HEK293 (cell line): ENCODE measurements around the gene MRPL20.

ENCODE experiments used
- CTCF ChIA-PET: fragments of 350-600 bp; formaldehyde crosslinking; extraction: SDS; loops from one replicate; lab custom pipeline; 2021; ENCODE audit warnings: antibody characterized with exemption; lab: Yijun Ruan, JAX
- POLR2A ChIA-PET: fragments of 300-600 bp; formaldehyde crosslinking; extraction: SDS; loops from one replicate; lab custom pipeline; 2020; ENCODE audit warnings: antibody characterized with exemption, inconsistent platforms; lab: Yijun Ruan, JAX
- H3K27ac ChIP-seq: fragments of 200-500 bp; sonication (Bioruptor generic); 2 replicates; pipeline ENCODE4 v1.5.1; 2014; ENCODE audit warnings: low read depth, low read length, control low read depth, inconsistent platforms; ENCODE audit errors: extremely low read depth
- H3K36me3 ChIP-seq, 2 experiments: fragments of 200-500 bp in 1 of 2; sonication (Bioruptor generic) in 1 of 2; 1 replicate in 1 of 2; 2 replicates in 1 of 2; pipeline ENCODE4 v1.5.1; 2014 to 2017; ENCODE audit warnings: inconsistent platforms in 2 of 2, low read length in 2 of 2; ENCODE audit not compliant: control insufficient read depth in 2 of 2, insufficient read depth in 1 of 2
- H3K4me1 ChIP-seq: fragments of 200-500 bp; sonication (Bioruptor generic); 2 replicates; pipeline ENCODE4 v1.5.1; 2014; ENCODE audit warnings: mild to moderate bottlenecking, low read length, inconsistent platforms; ENCODE audit not compliant: control insufficient read depth, insufficient read depth
- H3K4me3 ChIP-seq: 2 replicates; pipeline ENCODE4 v1.5.1; 2011; ENCODE audit warnings: low read depth, mild to moderate bottlenecking, control low read depth, low read length, moderate library complexity
- H3K9me3 ChIP-seq: fragments of 200-500 bp; sonication (Bioruptor generic); 2 replicates; pipeline ENCODE4 v1.5.1; 2014; ENCODE audit warnings: low read depth, low read length, inconsistent platforms; ENCODE audit not compliant: control insufficient read depth, insufficient read depth
- ELK4 ChIP-seq: IDR thresholded peaks from 2 replicates; pipeline ENCODE4 v1.6.1; 2011; ENCODE audit warnings: mild to moderate bottlenecking, low read depth, low read length, borderline replicate concordance
- FEZF1 ChIP-seq: fragments of 450-650 bp; formaldehyde crosslinking; IDR thresholded peaks from 2 replicates; pipeline ENCODE4 v1.5.1; 2016; ENCODE audit warnings: missing biosample characterization, missing genetic modification characterization
- HOXC10 ChIP-seq: sonication (generic); formaldehyde crosslinking; IDR thresholded peaks from 2 replicates; pipeline ENCODE4 v1.8.1; 2023; ENCODE audit warnings: mild to moderate bottlenecking, missing genetic modification reagents
- KLF7 ChIP-seq: fragments of 450-650 bp; formaldehyde crosslinking; IDR thresholded peaks from 2 replicates; pipeline ENCODE4 v1.5.1; 2016; ENCODE audit warnings: missing biosample characterization, missing genetic modification characterization, borderline replicate concordance
- REPIN1 ChIP-seq: fragments of 450-650 bp; formaldehyde crosslinking; IDR thresholded peaks from 2 replicates; pipeline ENCODE4 v1.5.1; 2017; ENCODE audit warnings: missing biosample characterization, missing genetic modification characterization, low read depth
- SALL2 ChIP-seq: fragments of 450-650 bp; formaldehyde crosslinking; IDR thresholded peaks from 2 replicates; pipeline ENCODE4 v1.5.0; 2017; ENCODE audit warnings: missing biosample characterization, mild to moderate bottlenecking, missing genetic modification characterization, borderline replicate concordance
- SCRT2 ChIP-seq: fragments of 450-650 bp; formaldehyde crosslinking; IDR thresholded peaks from 2 replicates; pipeline ENCODE4 v1.5.1; 2016; ENCODE audit warnings: missing biosample characterization, missing genetic modification characterization
- SP2 ChIP-seq: fragments of 450-650 bp; formaldehyde crosslinking; IDR thresholded peaks from 2 replicates; pipeline ENCODE4 v1.5.1; 2016; ENCODE audit warnings: missing biosample characterization, missing genetic modification characterization
- SP7 ChIP-seq: fragments of 450-650 bp; formaldehyde crosslinking; IDR thresholded peaks from 2 replicates; pipeline ENCODE4 v1.5.1; 2016; ENCODE audit warnings: missing biosample characterization, missing genetic modification characterization
- TRIM28 ChIP-seq: IDR thresholded peaks from 2 replicates; pipeline ENCODE4 v1.6.1; 2011; ENCODE audit warnings: low read length, control low read depth, borderline replicate concordance
- WT1 ChIP-seq: fragments of 450-650 bp; formaldehyde crosslinking; IDR thresholded peaks from 2 replicates; pipeline ENCODE4 v1.5.1; 2016; ENCODE audit warnings: missing biosample characterization, missing genetic modification characterization
- ZBTB17 ChIP-seq: fragments of 450-650 bp; formaldehyde crosslinking; IDR thresholded peaks from 2 replicates; pipeline ENCODE4 v1.5.1; 2016; ENCODE audit warnings: missing biosample characterization, missing genetic modification characterization
- ZIC2 ChIP-seq: fragments of 450-650 bp; formaldehyde crosslinking; IDR thresholded peaks from 2 replicates; pipeline ENCODE4 v1.5.1; 2016; ENCODE audit warnings: missing biosample characterization, missing genetic modification characterization
- ZNF133 ChIP-seq: fragments of 450-650 bp; formaldehyde crosslinking; IDR thresholded peaks from 2 replicates; pipeline ENCODE4 v1.5.1; 2016; ENCODE audit warnings: missing biosample characterization, missing genetic modification characterization
- ZNF140 ChIP-seq: fragments of 450-650 bp; formaldehyde crosslinking; IDR thresholded peaks from 2 replicates; pipeline ENCODE4 v1.5.1; 2016; ENCODE audit warnings: missing biosample characterization, missing genetic modification characterization
- ZNF18 ChIP-seq: fragments of 450-650 bp; formaldehyde crosslinking; IDR thresholded peaks from 2 replicates; pipeline ENCODE4 v1.5.1; 2016; ENCODE audit warnings: missing biosample characterization, missing genetic modification characterization
- ZNF184 ChIP-seq: fragments of 450-650 bp; IDR thresholded peaks from 2 replicates; pipeline ENCODE4 v1.5.1; 2018; ENCODE audit warnings: missing biosample characterization, mild to moderate bottlenecking, missing genetic modification characterization
- ZNF2 ChIP-seq: fragments of 450-650 bp; formaldehyde crosslinking; IDR thresholded peaks from 2 replicates; pipeline ENCODE4 v1.5.1; 2016; ENCODE audit warnings: missing biosample characterization, missing genetic modification characterization
- ZNF214 ChIP-seq: fragments of 450-650 bp; formaldehyde crosslinking; IDR thresholded peaks from 2 replicates; pipeline ENCODE4 v1.5.1; 2017; ENCODE audit warnings: missing biosample characterization, mild to moderate bottlenecking, missing genetic modification characterization, borderline replicate concordance
- ZNF223 ChIP-seq: fragments of 450-650 bp; formaldehyde crosslinking; IDR thresholded peaks from 2 replicates; pipeline ENCODE4 v1.5.1; 2016; ENCODE audit warnings: missing biosample characterization, missing genetic modification characterization
- ZNF23 ChIP-seq: fragments of 450-650 bp; formaldehyde crosslinking; IDR thresholded peaks from 2 replicates; pipeline ENCODE4 v1.5.1; 2016; ENCODE audit warnings: missing biosample characterization, missing genetic modification characterization, borderline replicate concordance
- ZNF311 ChIP-seq: fragments of 450-650 bp; formaldehyde crosslinking; IDR thresholded peaks from 2 replicates; pipeline ENCODE4 v1.5.1; 2017; ENCODE audit warnings: missing biosample characterization, missing genetic modification characterization, borderline replicate concordance
- ZNF341 ChIP-seq: fragments of 450-650 bp; formaldehyde crosslinking; IDR thresholded peaks from 2 replicates; pipeline ENCODE4; 2016; ENCODE audit warnings: low read depth, missing biosample characterization, missing genetic modification characterization
- ZNF398 ChIP-seq: fragments of 450-650 bp; formaldehyde crosslinking; IDR thresholded peaks from 2 replicates; pipeline ENCODE4 v1.5.1; 2017; ENCODE audit warnings: missing biosample characterization, missing genetic modification characterization
- ZNF423 ChIP-seq: fragments of 450-650 bp; formaldehyde crosslinking; IDR thresholded peaks from 2 replicates; pipeline ENCODE4 v1.5.1; 2016; ENCODE audit warnings: missing biosample characterization, missing genetic modification characterization
- ZNF521 ChIP-seq: fragments of 450-650 bp; formaldehyde crosslinking; IDR thresholded peaks from 2 replicates; pipeline ENCODE4 v1.5.1; 2017; ENCODE audit warnings: missing biosample characterization, mild to moderate bottlenecking, missing genetic modification characterization
- ZNF544 ChIP-seq: fragments of 450-650 bp; formaldehyde crosslinking; IDR thresholded peaks from 2 replicates; pipeline ENCODE4 v1.5.0; 2017; ENCODE audit warnings: missing biosample characterization, missing genetic modification characterization
- ZNF558 ChIP-seq: fragments of 450-650 bp; formaldehyde crosslinking; IDR thresholded peaks from 2 replicates; pipeline ENCODE4 v1.5.1; 2016; ENCODE audit warnings: missing biosample characterization, missing genetic modification characterization
- ZNF692 ChIP-seq: fragments of 450-650 bp; formaldehyde crosslinking; IDR thresholded peaks from 2 replicates; pipeline ENCODE4 v1.5.1; 2016; ENCODE audit warnings: missing biosample characterization, missing genetic modification characterization
- ZNF768 ChIP-seq: fragments of 450-650 bp; formaldehyde crosslinking; IDR thresholded peaks from 2 replicates; pipeline ENCODE4 v1.5.1; 2018; ENCODE audit warnings: missing biosample characterization, mild to moderate bottlenecking, missing genetic modification characterization
- ZNF791 ChIP-seq: fragments of 450-650 bp; formaldehyde crosslinking; IDR thresholded peaks from 2 replicates; pipeline ENCODE4 v1.5.1; 2016; ENCODE audit warnings: missing biosample characterization, missing genetic modification characterization

Gene MRPL20

GRCh38 chr1:1421907-1422464 is 14.9 kb upstream of the MRPL20 start:
- Histone ChIP-seq H3K27ac (no peak overlapping the region), H3K4me3 (no peak overlapping the region), H3K9me3 (no peaks in the 10 kb centered on the region), H3K36me3 (no peaks in the 10 kb centered on the region), H3K4me1 (no peaks in the 10 kb centered on the region)
- CTCF ChIA-PET: interaction anchor here (0.7 kb wide), 1 partner anchor 50 kb away, joined by 3 read pairs; no protein-coding TSS in a partner anchor
- TF ChIP-seq ZNF544 (tag by site-specific recombination) (no peak), ZNF2 (no peak), HOXC10 (CRISPR knock-in tag) (no peak), ZNF521 (tag by site-specific recombination) (no peak), ZNF311 (no peak)
- POLR2A ChIA-PET: interaction anchor here (0.6 kb wide), 1 partner anchor 22 kb away, joined by 4 read pairs; no protein-coding TSS in a partner anchor

GRCh38 chr1:1421147-1421906 is 14.2 kb upstream of the MRPL20 start, which contains the start of gene ANKRD65:
TSS of gene ANKRD65 (minus strand) at chr1:1421276. CDS start at chr1:1421005, 271 bp downstream.
- CTCF ChIA-PET: no interaction called here
- Histone ChIP-seq H3K9me3 (no peaks in the 10 kb centered on the region), H3K4me3 (no peak within 1 kb of the TSS), H3K36me3 (no peaks in the 10 kb centered on the region), H3K27ac (no peak within 1 kb of the TSS), H3K4me1 (no peaks in the 10 kb centered on the region)
- POLR2A ChIA-PET: interaction anchor here (0.6 kb wide), 1 partner anchor 22 kb away, joined by 4 read pairs; no protein-coding TSS in a partner anchor
- TF ChIP-seq ZNF214 (no peak), ZNF423 (tag by site-specific recombination) (peak; percentile 19; the same call in 1 of the 2 replicates), ZNF692 (no peak), SCRT2 (tag by site-specific recombination) (peak; percentile 58), ZIC2 (tag by site-specific recombination) (peak; percentile 98), ZNF791 (tag by site-specific recombination) (no peak), ELK4 (no peak), TRIM28 (no peak), FEZF1 (tag by site-specific recombination) (no peak), ZNF184 (tag by site-specific recombination) (no peak), KLF7 (tag by site-specific recombination) (no peak), ZNF558 (no peak), SP7 (tag by site-specific recombination) (peak; percentile 23; the same call in 1 of the 2 replicates), ZNF140 (no peak), REPIN1 (tag by site-specific recombination) (no peak), ZNF341 (tag by site-specific recombination) (peak; percentile 77), ZNF398 (tag by site-specific recombination) (no peak), ZNF23 (tag by site-specific recombination) (no peak), ZNF133 (no peak), ZNF18 (tag by site-specific recombination) (no peak), ZNF223 (tag by site-specific recombination) (no peak), WT1 (tag by site-specific recombination) (no peak), ZNF768 (tag by site-specific recombination) (no peak), SALL2 (tag by site-specific recombination) (no peak), ZBTB17 (tag by site-specific recombination) (no peak), SP2 (tag by site-specific recombination) (peak; percentile 39)
